Occipital lobe (tissue), 2 donors: Measurements from ENCODE around the gene MGAT2. TPM values are rescaled to one million over a fixed set of nuclear protein-coding genes. Genes with fewer than 3 reads are reported as not detected.
A peak's percentile ranks its signal among the peaks of the same experiment; 100 is the strongest.
"Not testable (repeated sequence)": the region's sequence is repeated elsewhere in the genome, so short reads cannot be mapped to it uniquely, and the experiment has no call there.

ENCODE experiments used
- DNase-seq: peaks from one replicate; lab custom pipeline; 2025; lab: John Stamatoyannopoulos, UW
- total RNA-seq: library from RNA; depleted of rRNA; stranded (reverse); fragments of >200 nt; gene quantifications from one replicate; pipeline ENCODE4 v1.2.3, GENCODE V29; 2014

Gene MGAT2
- total RNA-seq, 1 donor from 2014 or later = 47.3 TPM

GRCh38 chr14:49612251-49612650, 8.3 kb upstream of the MGAT2 start:
- no peak for DNase-seq

DNA sequence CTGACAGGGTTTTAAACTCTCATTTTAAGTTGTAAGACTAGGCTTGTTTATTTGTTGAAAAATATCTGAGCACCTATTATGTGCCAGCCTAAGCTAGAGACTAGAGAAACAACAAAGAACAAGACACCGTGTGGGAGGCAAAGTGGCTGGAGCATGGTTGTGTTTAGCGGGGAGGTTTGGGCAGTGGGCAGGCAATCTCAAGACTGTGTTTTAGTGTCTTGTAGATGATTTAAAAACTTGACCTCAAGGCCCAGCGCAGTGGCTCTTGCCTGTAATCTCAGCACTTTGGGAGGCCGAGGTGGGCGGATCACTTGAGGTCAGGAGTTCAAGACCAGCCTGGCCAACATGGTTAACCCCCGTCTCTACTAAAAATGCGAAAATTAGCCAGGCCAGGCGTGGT, 7.9 kb upstream of the MGAT2 start:
- no peak for DNase-seq

DNA sequence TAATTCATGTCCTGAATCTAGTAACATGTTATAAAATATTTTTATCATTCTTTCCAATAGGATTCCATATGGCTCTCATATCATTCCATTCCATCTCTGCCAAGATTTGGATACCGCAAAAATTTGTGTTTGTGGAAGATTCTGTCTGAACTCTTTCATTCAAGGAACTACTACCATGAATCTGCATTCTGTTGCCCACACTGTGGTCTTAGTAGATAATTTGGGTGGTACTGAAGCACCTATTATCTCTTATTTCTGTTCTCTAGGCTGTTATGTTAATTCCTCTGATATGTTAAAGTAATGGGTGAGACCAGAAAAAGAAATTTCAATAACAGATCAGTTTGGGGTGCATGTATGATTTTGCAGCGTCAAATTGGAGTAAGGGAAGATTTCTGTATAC, 6.4 kb upstream of the MGAT2 start:
- no peak for DNase-seq

DNA sequence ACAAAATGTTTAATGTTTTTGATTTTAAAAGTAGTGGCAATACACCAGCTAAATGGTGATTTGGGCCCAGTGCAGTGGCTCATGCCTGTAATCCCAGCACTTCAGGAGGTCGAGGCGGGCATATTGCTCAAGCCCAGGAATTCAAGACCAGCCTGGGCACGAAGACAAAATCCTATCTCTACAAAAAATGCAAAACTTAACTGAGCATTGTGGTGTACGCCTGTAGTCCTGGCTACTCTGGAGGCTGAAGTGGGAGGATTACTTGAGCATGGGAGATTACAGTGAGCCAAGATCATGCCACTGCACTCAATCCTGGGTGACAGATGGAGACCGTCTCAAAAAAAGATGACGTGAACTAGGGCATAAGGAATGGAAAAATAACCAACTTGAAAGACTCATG, 4.8 kb upstream of the MGAT2 start:
- no peak for DNase-seq

- DNase-seq = no peak
These were observed 2.6 kb upstream of the MGAT2 start for GRCh38 chr14:49617852-49618519.

GRCh38 chr14:49619273-49619672, 1.3 kb upstream of the MGAT2 start:
- DNase-seq = not testable (repeated sequence)

DNA sequence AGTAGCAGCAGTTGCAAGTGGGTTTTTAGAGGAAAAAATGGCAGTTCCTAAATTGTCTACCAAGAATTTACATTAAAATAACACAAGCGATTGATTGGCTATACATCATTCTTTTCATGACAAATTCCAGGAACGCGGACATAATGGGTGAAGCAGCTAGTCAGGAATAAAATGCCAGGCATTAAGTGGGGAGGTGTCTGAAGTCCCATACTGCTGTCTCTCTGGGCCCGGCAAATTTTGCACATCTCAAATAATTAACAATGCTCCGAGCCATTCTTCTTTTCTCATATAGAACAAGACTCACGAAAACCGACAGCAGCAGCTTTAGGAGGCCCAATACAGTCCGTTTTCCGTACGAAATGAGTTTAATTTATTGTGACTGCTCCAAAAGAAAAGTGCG, 869 bp upstream of the MGAT2 start:
- DNase-seq = no peak

DNA sequence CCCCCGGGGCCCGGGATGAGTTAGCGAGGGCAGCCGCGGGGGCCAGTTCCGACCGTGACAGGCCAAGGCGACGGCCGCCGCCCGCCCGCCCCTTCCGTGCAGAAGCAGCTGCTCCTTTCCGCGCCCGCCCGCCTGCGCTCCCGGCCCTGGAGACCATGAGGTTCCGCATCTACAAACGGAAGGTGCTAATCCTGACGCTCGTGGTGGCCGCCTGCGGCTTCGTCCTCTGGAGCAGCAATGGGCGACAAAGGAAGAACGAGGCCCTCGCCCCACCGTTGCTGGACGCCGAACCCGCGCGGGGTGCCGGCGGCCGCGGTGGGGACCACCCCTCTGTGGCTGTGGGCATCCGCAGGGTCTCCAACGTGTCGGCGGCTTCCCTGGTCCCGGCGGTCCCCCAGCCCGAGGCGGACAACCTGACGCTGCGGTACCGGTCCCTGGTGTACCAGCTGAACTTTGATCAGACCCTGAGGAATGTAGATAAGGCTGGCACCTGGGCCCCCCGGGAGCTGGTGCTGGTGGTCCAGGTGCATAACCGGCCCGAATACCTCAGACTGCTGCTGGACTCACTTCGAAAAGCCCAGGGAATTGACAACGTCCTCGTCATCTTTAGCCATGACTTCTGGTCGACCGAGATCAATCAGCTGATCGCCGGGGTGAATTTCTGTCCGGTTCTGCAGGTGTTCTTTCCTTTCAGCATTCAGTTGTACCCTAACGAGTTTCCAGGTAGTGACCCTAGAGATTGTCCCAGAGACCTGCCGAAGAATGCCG, 699 bp downstream of the MGAT2 start:
- DNase-seq = peak; percentile 49

DNA sequence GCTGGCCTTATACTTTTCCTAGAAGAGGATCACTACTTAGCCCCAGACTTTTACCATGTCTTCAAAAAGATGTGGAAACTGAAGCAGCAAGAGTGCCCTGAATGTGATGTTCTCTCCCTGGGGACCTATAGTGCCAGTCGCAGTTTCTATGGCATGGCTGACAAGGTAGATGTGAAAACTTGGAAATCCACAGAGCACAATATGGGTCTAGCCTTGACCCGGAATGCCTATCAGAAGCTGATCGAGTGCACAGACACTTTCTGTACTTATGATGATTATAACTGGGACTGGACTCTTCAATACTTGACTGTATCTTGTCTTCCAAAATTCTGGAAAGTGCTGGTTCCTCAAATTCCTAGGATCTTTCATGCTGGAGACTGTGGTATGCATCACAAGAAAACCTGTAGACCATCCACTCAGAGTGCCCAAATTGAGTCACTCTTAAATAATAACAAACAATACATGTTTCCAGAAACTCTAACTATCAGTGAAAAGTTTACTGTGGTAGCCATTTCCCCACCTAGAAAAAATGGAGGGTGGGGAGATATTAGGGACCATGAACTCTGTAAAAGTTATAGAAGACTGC, 1.5 kb downstream of the MGAT2 start:
- no peak for DNase-seq

DNA sequence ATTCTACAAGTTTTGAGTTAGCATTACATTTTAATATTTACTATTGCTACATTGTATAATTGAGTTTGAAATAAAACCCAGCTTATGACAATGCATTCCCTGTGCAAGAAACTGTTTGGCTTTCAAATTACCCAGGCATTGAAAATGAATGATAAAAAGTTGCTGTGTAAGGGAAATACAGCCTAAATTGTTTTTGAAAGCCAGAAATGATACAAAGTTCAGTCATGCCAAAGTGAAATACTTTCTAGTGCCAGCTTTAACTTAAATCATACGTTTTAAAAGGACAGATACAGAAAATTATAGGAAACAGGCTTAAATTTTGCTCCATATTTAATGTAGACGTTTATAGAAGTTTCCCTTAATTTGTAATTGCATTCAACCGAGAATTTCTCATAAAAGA, 2.8 kb downstream of the MGAT2 start:
- no peak for DNase-seq

DNA sequence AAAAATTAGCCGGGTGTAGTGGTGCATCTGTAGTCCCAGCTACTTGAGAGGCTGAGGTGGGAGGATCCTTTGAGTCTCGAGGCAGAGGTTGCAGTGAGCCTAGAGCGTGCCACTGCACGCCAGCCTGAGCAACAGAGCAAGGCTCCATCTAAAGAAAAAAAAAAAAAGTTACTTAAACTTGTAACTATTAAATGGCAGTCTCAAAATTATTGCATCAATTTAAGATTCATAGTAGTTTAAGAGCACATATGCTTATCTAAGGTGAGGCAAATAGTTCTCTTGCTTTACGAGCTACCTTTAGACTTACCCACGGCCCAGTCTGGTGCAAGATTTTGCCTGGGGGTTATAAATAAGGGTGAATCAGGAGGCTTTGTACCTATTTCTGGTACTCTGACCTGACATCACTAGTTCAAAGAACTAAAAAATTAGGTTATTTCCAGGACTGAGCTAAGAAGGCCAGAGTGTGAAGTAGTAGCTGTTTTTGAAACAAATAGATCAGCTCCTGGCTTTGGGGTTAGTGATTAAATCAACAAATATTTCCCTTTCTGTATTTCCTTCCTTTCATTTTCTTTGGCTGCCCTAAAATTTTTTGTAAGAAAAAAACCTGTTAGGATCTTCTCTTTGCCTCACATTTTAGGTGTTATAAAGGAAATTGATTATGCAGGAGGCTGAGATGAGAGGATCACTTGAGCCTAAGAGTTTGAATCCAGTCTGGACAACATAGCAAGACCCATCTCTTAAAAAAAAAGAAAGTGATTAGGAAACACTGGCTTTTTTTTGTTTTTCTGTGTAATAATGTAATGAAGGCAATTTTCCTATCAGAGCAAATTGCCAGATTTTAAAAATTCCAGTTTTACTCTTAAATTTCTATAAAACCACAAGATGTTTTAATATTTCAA, 3.6 kb downstream of the MGAT2 start:
- no peak for DNase-seq

GRCh38 chr14:49633640-49634546, 13.3 kb downstream of the MGAT2 start:
- DNase-seq = peak; percentile 89

GRCh38 chr14:49634547-49635334, 14.1 kb downstream of the MGAT2 start, which contains the start of gene DNAAF2:
Gene DNAAF2 (minus strand): TSS chr14:49635244. CDS start chr14:49635149, 95 bp downstream.
- DNase-seq = peak; percentile 58

DNA sequence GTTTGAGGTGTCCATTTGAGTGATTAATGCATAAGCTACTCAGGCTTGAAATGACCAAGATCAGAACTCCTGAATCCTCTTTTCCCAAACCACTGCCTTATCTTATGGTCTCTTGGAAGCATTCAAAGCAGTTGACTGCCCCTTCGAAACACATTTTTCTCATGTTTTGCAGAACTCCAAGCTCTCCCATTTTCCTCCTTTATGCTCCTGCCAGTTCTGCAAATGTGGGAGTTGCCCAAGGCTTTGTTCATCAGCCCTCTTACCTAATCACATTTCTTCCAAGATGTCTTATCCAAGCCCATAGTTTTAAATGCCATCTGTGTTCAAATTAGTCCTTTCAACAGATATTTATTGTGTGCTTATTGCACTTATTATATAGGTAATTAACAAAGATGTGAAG, 16.3 kb downstream of the MGAT2 start:
- no peak for DNase-seq

DNA sequence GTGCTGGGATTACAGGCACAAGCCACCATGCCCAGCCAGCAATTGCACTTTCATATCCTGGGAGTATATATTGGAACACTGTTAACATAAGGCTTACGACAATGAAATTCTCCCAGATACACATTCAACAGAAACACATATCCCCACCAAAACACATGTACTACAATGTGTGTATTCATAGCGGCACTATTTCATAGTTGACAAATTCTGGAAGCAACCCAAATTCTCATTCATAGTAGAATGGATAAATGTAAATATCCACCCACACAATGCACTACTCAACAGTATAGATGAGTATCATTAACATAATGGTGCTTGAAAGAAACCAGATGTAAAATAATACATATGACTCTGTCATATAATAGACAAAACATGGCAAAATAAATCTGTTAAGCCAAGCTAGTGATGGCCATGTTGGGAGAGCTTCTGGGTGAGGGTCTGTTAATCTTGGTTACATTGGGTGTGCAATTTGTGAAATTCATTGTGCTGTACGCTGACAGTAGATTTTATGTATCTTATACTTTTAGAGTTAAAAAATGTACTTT, 17.0 kb downstream of the MGAT2 start:
- no peak for DNase-seq

DNA sequence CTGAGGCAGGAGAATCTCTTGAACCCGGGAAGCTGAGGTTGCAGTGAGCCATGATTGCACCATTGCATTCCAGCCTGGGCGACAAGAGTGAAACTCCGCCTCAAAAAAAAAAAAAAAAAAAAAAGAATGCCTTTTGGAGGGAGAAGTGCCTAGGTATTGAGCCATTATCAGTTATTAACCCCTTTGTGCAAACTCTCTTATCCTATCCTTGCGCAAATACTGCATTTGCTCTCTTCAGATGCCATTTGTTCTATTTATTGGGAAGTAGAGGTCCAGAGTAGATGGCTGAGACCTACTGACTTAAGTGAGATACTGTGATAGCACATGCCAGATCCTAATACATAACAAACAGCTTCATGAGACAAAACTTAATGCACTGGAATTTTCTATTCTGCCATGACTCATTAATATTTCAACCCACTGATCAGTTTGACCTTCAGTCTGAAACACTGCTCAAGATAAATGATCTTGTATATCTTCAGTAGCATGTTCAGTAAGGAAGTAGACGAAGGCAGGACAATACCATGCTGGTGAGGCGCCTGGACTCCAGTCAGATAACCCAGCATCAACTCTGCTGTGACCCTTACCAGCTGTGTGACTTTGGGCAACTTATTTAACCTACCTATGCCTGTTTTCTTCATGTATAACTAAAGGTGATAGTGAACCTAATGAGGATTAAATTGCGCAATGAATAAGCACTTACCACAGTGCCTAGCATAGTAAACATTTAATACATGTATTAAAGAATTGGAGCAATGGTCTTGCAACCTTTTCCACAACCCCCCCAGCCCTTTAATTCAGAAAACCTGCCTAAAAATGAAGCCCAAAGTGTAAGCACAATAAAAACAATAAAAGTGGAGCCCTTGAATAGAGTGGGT, 20.2 kb downstream of the MGAT2 start:
- no peak for DNase-seq

DNA sequence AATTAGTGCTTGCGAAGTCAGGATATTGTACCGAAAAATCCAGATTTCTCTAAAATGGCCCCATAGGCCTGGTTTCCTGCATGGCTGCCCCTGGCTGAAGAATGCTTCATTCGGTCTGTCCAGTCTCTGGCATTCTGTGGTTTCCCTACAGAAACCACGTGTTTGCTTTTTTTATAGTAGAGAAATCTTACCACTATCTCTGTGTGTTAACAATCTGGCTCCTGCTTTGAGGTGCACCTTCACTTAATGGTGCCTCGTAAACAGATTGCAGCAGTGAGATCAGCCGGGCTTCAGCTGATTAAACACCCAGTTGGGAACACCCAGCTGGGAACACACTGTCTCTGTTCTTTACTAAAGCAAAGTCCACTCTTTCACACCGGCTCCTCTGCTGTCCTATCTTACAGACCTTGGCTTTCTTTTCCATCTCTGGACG, 21.1 kb downstream of the MGAT2 start:
- DNase-seq = peak; percentile 6

- DNase-seq = no peak
These were observed 21.6 kb downstream of the MGAT2 start for GRCh38 chr14:49642163-49642562.
